Measurements from ENCODE around the gene LAMC3.

DNA sequence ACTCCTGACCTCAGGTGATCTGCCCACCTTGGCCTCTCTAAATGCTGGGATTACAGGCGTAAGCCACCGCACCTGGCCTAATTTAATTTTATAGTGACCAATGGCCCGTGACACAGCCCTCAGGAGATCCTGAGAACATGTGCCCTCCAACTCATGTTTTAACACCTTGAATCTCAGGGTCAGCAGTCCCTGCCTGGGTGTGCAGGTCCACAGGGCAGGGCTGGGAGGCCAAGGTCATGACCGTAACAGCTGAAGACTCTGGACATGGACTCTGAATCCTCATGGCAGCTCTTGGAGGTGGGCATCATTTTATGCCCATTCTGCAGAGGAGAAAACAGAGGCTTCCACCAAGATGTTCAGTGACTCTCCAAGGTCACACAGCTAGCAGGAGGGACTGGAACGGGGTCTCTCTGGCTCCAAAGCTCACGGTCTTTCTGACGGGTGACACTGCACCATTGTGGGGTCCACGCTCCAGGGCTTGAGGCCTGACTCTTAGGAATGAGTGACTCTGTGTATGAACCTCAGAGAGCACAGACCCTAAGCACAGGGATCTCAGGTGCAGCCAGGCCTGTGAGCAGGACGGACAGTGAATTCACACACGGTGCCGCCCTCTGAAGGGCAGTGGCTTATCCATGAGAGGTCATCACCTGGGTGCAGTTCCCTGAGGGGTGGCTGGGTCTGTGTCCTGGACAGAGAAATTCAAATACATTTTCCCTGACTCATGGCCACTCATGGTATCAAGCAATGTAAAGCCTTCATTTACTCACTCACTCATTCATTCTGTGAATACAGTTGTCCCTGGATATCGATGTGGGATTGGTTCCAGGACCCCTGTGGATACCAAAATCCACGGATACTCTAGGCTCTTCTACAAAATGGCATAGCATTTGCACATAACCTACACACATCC, 32.8 kb upstream of the LAMC3 start:
- TF ChIP-seq CTCF (IDR thresholded peaks at IDR 0.05; ENCODE audit: poor library complexity, severe bottlenecking) = no peak
- TF ChIP-seq REST (IDR thresholded peaks at IDR 0.05; ENCODE audit: borderline replicate concordance) = no peak
- no peak for TF ChIP-seq EZH2 (IDR thresholded peaks at IDR 0.05; ENCODE audit: borderline replicate concordance, insufficient read depth, low read length, poor library complexity, severe bottlenecking)
- no peak for TF ChIP-seq POLR2AphosphoS5 (IDR thresholded peaks at IDR 0.05)
- no peak for TF ChIP-seq MXI1 (conservative IDR thresholded peaks at IDR 0.05; ENCODE audit: poor library complexity, severe bottlenecking)

Data from neural cell (in vitro differentiated cells).